ENCODE data around the gene TBATA. TPM values are rescaled to one million over a fixed set of nuclear protein-coding genes. Genes with fewer than 3 reads are reported as not detected.

Gene TBATA
- total and polyA plus RNA-seq, 2 of the 8 experiments (the other 6 are each of a cell fraction or from before 2014, with no cell fraction given), result not detected

- H2BK12ac ChIP-seq (ENCODE audit: low read depth, low read length), result no peak overlapping the region
- H3K4ac ChIP-seq (replicated peaks; ENCODE audit: insufficient read length, low read depth, low read length), result no peak overlapping the region
- H3K79me1 ChIP-seq (ENCODE audit: low read depth, low read length), result no peaks in the 10 kb centered on the region
- no peak overlapping the region for H3K27ac ChIP-seq (ENCODE audit: low read depth, low read length)
- no peak overlapping the region for H2BK15ac ChIP-seq (ENCODE audit: low read length)
- no peak overlapping the region for H3K4me3 ChIP-seq (ENCODE audit: extremely low read depth in 1 of 4, insufficient read depth in 2 of 4, low read depth in 3 of 4, low read length in 4 of 4)
- CTCF ChIA-PET (ENCODE audit: partially characterized antibody), result interaction anchor here (1.2 to 3.7 kb wide), 5 partner anchors 9 to 133 kb away, joined by 4 to 11 read pairs (median 5); no protein-coding TSS in a partner anchor
- no peaks in the 10 kb centered on the region for H3K27me3 ChIP-seq (replicated peaks in 1 of 4; ENCODE audit: control insufficient read depth in 3 of 4, extremely low read depth in 1 of 4, insufficient read depth in 3 of 4, low read length in 3 of 4)
- DNase-seq (ENCODE audit: low read depth in 1 of 2, low spot score in 2 of 2) (no peak), FAIRE-seq (no peak)
- no peaks in the 10 kb centered on the region for H3K36me3 ChIP-seq (ENCODE audit: control insufficient read depth in 2 of 4, insufficient read depth in 4 of 4, low read length in 3 of 4)
- peaks cover 0 to 3% (median 0%) of the 10 kb centered on the region in 4 experiments; a peak in 3 of 7 replicates for H3K4me1 ChIP-seq (replicated peaks in 1 of 4; ENCODE audit: control insufficient read depth in 3 of 4, insufficient read depth in 4 of 4, low read length in 3 of 4)
- H3K9ac ChIP-seq (replicated peaks in 1 of 4; ENCODE audit: extremely low read depth in 1 of 4, low read depth in 3 of 4, low read length in 3 of 4), result no peak overlapping the region
- no peaks in the 10 kb centered on the region for H3K9me3 ChIP-seq (ENCODE audit: insufficient read depth in 2 of 2, low read depth in 1 of 2, low read length in 1 of 2)
- no peak overlapping the region for H3K4me2 ChIP-seq (ENCODE audit: insufficient read depth in 1 of 2, low read depth in 2 of 2, low read length in 2 of 2)
- H3K14ac ChIP-seq (ENCODE audit: insufficient read length), result no peak overlapping the region
- no peak overlapping the region for H2AFZ ChIP-seq (ENCODE audit: low read length)
- H4K8ac ChIP-seq (ENCODE audit: extremely low read depth, insufficient read depth, low read length), result no peak overlapping the region
- H3K56ac ChIP-seq (replicated peaks; ENCODE audit: insufficient read length, low read depth, low read length), result no peak overlapping the region
- H3K23me2 ChIP-seq (ENCODE audit: low read depth, low read length), result no peaks in the 10 kb centered on the region
- H4K20me1 ChIP-seq (replicated peaks in 1 of 2; ENCODE audit: control insufficient read depth in 1 of 2, insufficient read depth in 2 of 2, low read length in 2 of 2), result no peaks in the 10 kb centered on the region
- H2BK5ac ChIP-seq (ENCODE audit: low read depth, low read length), result no peak overlapping the region
- H4K5ac ChIP-seq (ENCODE audit: insufficient read length, low read depth, low read length), result no peak overlapping the region
- no peak overlapping the region for H3K18ac ChIP-seq (ENCODE audit: extremely low read depth, low read length)
- H2BK20ac ChIP-seq (ENCODE audit: low read length), result no peak overlapping the region
- no peak overlapping the region for H4K91ac ChIP-seq (replicated peaks; ENCODE audit: insufficient read length, low read length)
- H3K23ac ChIP-seq (ENCODE audit: insufficient read length), result no peak overlapping the region
- H3K79me2 ChIP-seq (ENCODE audit: control insufficient read depth in 1 of 2, insufficient read depth in 2 of 2, low read length in 2 of 2), result no peaks in the 10 kb centered on the region
- 91% methylated on average over 14 of the region's 14 CpGs; no CpG with 5 or more reads in 1 of the 2 experiments for WGBS, 2 experiments (ENCODE audit: extremely low coverage in 1 of 2, insufficient coverage in 1 of 2, insufficient read length in 1 of 2, insufficient replicate concordance in 2 of 2, low coverage in 1 of 2, low lambda C conversion rate in 2 of 2, missing lambda C conversion rate in 1 of 2)
- POLR2A ChIA-PET (ENCODE audit: partially characterized antibody), result no interaction called here
- H2AK5ac ChIP-seq (ENCODE audit: low read depth, low read length), result no peak overlapping the region
- H2BK120ac ChIP-seq (replicated peaks; ENCODE audit: low read depth, low read length), result no peak overlapping the region
- TF ChIP-seq TBP (IDR thresholded peaks at IDR 0.05; ENCODE audit: low read depth, low read length) (no peak), YY1 (IDR thresholded peaks at IDR 0.05; ENCODE audit: low read depth, low read length) (no peak), RFX5 (IDR thresholded peaks at IDR 0.05; ENCODE audit: borderline replicate concordance, low read depth, low read length) (no peak), ZNF274 (IDR thresholded peaks at IDR 0.05; ENCODE audit: borderline replicate concordance, extremely low read depth, low read length) (no peak), TCF12 (IDR thresholded peaks at IDR 0.05; ENCODE audit: low read depth, low read length) (no peak), GABPA (IDR thresholded peaks at IDR 0.05; ENCODE audit: borderline replicate concordance, insufficient read depth, low read length) (no peak), TAF7 (optimal IDR thresholded peaks at IDR 0.05; ENCODE audit: borderline replicate concordance, low read depth, low read length) (no peak), EZH2 (IDR thresholded peaks at IDR 0.05; ENCODE audit: low read depth, low read length, severe bottlenecking) (no peak), SIN3A (conservative IDR thresholded peaks at IDR 0.05 in 1 of 2, IDR thresholded peaks at IDR 0.05 in 1 of 2; ENCODE audit: low read depth in 1 of 2, low read length in 2 of 2) (no peak), RXRA (IDR thresholded peaks at IDR 0.05; ENCODE audit: insufficient read depth, low read depth, low read length) (no peak), SIX5 (IDR thresholded peaks at IDR 0.05; ENCODE audit: low read depth, low read length) (no peak), EGR1 (IDR thresholded peaks at IDR 0.05; ENCODE audit: borderline replicate concordance, low read depth, low read length) (no peak), SUZ12 (IDR thresholded peaks at IDR 0.05; ENCODE audit: low read length) (no peak)
- TF ChIP-seq, protein P1, sequence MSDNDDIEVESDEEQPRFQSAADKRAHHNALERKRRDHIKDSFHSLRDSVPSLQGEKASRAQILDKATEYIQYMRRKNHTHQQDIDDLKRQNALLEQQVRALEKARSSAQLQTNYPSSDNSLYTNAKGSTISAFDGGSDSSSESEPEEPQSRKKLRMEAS (IDR thresholded peaks at IDR 0.05), result no peak
These were observed 33.2 kb downstream of the TBATA start for GRCh38 chr10:70751991-70752390.

Measured in H1 (cell line).